ENCODE data around the gene MEIS1.

The MEIS1 gene

DNA sequence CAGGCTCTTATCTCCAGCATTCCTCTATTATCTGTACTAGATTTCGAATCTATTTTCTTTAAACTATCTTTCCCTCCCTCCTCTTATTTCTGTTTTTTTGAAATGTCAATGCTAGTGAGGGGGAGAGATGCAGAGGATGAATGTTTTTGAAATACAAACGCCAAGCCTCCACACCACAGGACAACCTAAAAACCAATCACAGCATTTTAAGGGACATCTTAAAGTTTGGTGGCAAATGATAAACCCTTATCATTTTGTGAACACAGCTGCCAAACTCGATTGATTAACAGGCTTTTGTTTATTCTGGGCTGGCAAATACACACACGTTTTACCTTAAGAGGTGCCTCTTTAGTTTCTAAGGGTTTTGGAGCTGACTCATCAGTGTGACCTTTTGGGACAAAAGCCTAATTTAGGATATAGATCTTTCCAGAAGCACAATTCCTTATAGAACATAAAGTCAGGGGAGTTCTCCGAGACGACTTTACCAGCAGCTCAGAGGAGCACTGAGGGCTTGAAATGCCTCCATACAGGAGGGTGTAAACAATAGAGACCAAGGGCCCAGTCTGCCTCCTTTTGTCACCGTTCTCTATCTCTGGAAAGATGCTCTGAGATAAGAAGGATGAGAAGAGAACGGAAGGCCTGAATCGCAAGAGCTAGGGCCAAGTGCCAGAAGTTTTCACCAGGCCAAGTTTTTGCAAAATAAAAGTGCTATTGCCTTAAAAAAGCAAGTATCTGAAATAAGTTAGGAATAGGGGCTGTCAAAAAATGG, 4.2 kb upstream of the MEIS1 start:
- Mint-ChIP-seq H3K4me1 (peaks cover 28% of the 10 kb centered on the region), H3K27me3 (ENCODE audit: low read depth) (peaks cover 50% of the 10 kb centered on the region), H3K36me3 (ENCODE audit: low read depth) (no peaks in the 10 kb centered on the region), H3K27ac (peak overlapping the region; percentile 91 to 99 (median 98)), H3K9me3 (peaks cover 4% of the 10 kb centered on the region), H3K4me3 (peak overlapping the region; percentile 76 to 98 (median 98))
- TF ChIP-seq, protein P1, sequence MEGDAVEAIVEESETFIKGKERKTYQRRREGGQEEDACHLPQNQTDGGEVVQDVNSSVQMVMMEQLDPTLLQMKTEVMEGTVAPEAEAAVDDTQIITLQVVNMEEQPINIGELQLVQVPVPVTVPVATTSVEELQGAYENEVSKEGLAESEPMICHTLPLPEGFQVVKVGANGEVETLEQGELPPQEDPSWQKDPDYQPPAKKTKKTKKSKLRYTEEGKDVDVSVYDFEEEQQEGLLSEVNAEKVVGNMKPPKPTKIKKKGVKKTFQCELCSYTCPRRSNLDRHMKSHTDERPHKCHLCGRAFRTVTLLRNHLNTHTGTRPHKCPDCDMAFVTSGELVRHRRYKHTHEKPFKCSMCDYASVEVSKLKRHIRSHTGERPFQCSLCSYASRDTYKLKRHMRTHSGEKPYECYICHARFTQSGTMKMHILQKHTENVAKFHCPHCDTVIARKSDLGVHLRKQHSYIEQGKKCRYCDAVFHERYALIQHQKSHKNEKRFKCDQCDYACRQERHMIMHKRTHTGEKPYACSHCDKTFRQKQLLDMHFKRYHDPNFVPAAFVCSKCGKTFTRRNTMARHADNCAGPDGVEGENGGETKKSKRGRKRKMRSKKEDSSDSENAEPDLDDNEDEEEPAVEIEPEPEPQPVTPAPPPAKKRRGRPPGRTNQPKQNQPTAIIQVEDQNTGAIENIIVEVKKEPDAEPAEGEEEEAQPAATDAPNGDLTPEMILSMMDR (IDR thresholded peaks at IDR 0.05; ENCODE audit: unreplicated experiment in 3 of 3), result no peak

DNA sequence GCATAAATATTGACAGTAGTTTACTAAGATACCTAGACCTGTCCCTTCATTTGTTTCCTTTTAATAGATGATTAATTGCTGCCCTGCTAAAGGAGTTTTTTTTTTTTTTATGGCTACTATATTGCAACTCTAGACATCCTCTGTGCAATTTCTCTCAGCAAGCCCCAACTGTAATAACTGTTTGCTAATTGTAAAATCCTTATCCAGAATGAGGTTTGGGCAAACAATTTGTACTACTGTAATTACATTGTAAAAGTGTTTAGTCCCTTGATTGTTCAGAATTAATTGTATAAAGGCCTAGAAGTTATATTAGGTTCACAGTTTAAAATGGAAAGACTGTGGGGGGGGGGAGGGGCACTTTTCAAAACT, 3.7 kb upstream of the MEIS1 start:
- TF ChIP-seq, protein P1 (IDR thresholded peaks at IDR 0.05; ENCODE audit: unreplicated experiment in 3 of 3), result no peak
- peaks cover 4% of the 10 kb centered on the region for H3K9me3 Mint-ChIP-seq
- H3K27me3 Mint-ChIP-seq (ENCODE audit: low read depth), result peaks cover 44% of the 10 kb centered on the region

DNA sequence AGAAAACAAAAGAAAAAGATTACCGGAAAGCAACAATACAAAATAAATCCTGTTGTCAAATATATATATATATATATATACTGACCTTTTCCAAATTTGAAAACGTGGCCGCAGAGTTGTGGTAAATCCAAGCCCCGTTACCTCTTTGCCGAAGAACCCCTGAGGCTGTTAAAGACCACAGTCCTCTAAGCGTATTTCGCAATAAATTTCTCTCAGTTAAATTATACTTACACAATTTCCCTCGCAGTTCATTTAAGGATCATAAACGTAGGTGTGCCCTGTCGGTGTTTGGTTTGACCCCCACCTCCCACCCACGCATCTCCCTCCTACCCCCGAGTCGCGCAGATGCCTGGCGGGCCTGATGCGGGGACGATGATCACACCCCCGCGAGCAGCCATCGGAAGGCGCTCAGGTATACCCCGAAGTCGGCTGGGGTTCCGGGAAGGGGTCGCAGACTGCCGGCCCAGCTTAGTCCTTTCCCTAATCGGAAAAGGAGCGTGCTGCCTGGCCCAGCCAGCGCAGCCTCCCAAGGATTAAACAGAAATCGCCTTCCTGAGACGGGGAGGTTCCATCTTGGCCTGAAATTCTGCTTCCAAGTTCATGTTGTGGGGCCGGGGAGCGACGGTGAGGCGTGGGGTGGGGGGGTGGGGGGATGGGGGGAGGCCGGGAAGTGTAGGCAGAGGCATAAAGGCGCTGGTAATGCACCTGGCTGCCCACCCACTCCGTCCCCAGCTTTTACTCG, 2.9 kb upstream of the MEIS1 start:
- H3K4me1 Mint-ChIP-seq, result peaks cover 20% of the 10 kb centered on the region
- H3K27ac Mint-ChIP-seq, result peak overlapping the region; percentile 98 to 99 (median 99)
- H3K27me3 Mint-ChIP-seq (ENCODE audit: low read depth), result peaks cover 37% of the 10 kb centered on the region
- peak overlapping the region; percentile 98 for H3K4me3 Mint-ChIP-seq
- TF ChIP-seq, protein P1 (IDR thresholded peaks at IDR 0.05; ENCODE audit: unreplicated experiment in 3 of 3), result no peak
- H3K9me3 Mint-ChIP-seq, result peaks cover 4% of the 10 kb centered on the region
- peaks cover 6% of the 10 kb centered on the region for H3K36me3 Mint-ChIP-seq (ENCODE audit: low read depth)

More for the DNA sequence above, 3.7 kb upstream of the MEIS1 start:
- H3K27ac Mint-ChIP-seq, result peak overlapping the region; percentile 91 to 99 (median 98)
- H3K4me1 Mint-ChIP-seq, result peaks cover 22% of the 10 kb centered on the region
- H3K4me3 Mint-ChIP-seq, result peak overlapping the region; percentile 76 to 98 (median 98)
- H3K36me3 Mint-ChIP-seq (ENCODE audit: low read depth), result no peaks in the 10 kb centered on the region

DNA sequence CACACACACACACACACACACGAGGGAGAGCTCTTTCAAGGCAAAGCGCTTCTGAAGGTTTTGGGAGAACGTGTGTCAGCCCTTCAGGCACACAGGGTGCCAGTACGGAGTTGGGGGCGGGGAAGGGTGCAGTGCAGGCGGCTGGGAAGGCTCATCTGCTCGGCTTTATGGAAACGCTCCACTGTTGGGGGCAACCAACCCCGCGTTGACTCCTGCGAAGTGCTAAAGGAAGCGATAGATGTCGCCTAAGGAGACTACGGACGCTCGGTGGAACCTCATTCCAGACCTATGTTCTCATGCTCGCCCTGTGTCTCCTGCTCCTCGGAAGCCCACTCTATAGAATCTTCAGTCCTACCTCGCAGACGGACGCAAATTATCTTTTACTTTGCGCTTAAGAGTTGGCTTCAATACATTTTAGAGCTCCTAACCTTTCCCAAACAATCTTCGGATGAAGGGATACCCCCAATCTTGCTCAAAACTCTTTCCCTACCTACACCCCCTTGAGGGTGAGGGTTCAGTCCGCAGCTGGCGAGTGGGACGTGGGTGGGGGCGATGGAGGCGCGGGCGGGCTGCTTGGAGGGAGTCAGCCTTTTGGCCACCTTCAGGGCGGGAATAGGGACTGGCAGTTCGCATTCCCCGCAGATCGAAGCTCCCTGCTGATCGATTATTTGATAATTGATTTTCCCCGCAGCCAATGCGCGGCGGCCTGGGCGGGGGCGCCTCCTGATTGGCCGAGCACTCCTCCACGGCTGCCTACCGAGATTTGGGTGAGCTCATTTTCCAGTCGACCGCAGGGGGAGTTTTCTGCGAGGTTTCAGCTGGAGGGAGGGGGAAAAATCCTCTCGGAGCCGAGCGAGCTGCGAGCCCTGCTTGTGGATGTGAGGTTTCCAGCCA, 1.9 kb upstream of the MEIS1 start:
- Mint-ChIP-seq H3K36me3 (ENCODE audit: low read depth) (peaks cover 16% of the 10 kb centered on the region), H3K27me3 (ENCODE audit: low read depth) (peaks cover 33% of the 10 kb centered on the region), H3K4me1 (peaks cover 13% of the 10 kb centered on the region), H3K27ac (peak overlapping the region; percentile 98 to 99 (median 99)), H3K9me3 (peaks cover 4% of the 10 kb centered on the region), H3K4me3 (peak overlapping the region; percentile 98)
- TF ChIP-seq, protein P1 (IDR thresholded peaks at IDR 0.05; ENCODE audit: unreplicated experiment in 3 of 3), result no peak

DNA sequence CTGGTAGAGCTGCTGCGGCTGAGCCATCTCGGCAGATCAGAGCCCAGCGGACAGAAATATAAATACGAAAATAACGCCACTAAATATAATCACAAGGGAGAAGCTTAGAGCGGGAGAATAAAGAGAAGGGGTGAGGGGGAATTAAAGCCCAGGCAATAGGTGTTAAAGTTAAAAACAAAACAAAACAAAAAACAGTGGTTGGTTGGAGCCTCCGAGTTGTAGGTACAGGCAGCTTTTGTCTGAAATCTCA, 1.3 kb upstream of the MEIS1 start:
- Mint-ChIP-seq H3K27me3 (ENCODE audit: low read depth) (peaks cover 30% of the 10 kb centered on the region), H3K9me3 (peaks cover 4% of the 10 kb centered on the region), H3K27ac (peak overlapping the region; percentile 98 to 99 (median 99)), H3K36me3 (ENCODE audit: low read depth) (peaks cover 22% of the 10 kb centered on the region), H3K4me1 (peaks cover 13% of the 10 kb centered on the region), H3K4me3 (peak overlapping the region; percentile 98)
- TF ChIP-seq, protein P1 (IDR thresholded peaks at IDR 0.05; ENCODE audit: unreplicated experiment in 3 of 3), result no peak
